GM12891 (cell line): ENCODE results near the gene DCAF15.

ENCODE experiments used
- POLR2A ChIP-seq: IDR thresholded peaks from 2 replicates; pipeline ENCODE4 v1.6.1; 2011; ENCODE audit warnings: low read depth, low read length, control low read depth
- POLR2AphosphoS5 ChIP-seq: IDR thresholded peaks from 2 replicates; pipeline ENCODE4 v1.6.1; 2011; ENCODE audit warnings: low read depth, low read length, control low read depth

- no peak for TF ChIP-seq POLR2AphosphoS5
- no peak for TF ChIP-seq POLR2A
Observed at GRCh38 chr19:13929340-13929739, 23.0 kb upstream of the DCAF15 start.
